ENCODE results near the gene ICA1. TPM values are rescaled to one million over a fixed set of nuclear protein-coding genes. Genes with fewer than 3 reads are reported as not detected.
"Not testable (repeated sequence)": the region's sequence is repeated elsewhere in the genome, so short reads cannot be mapped to it uniquely, and the experiment has no call there.

ICA1 gene
- total RNA-seq, 1 donor: 5.1 TPM

- no peaks in the 10 kb centered on the region for H3K9me3 ChIP-seq (ENCODE audit: low read depth, low read length)
- H3K4me1 ChIP-seq (ENCODE audit: insufficient read depth, low read length): peaks cover 10% of the 10 kb centered on the region
- H3K4me3 ChIP-seq (ENCODE audit: low read length): no peak overlapping the region
- H3K27me3 ChIP-seq (ENCODE audit: insufficient read depth, low read length): no peaks in the 10 kb centered on the region
Measured at GRCh38 chr7:8250547-8250946, 11.4 kb downstream of the ICA1 start.

GRCh38 chr7:8249121-8249520 is 12.8 kb downstream of the ICA1 start:
- Histone ChIP-seq H3K27me3 (ENCODE audit: insufficient read depth, low read length) (no peaks in the 10 kb centered on the region), H3K4me3 (ENCODE audit: low read length) (no peak overlapping the region), H3K4me1 (ENCODE audit: insufficient read depth, low read length) (peaks cover 10% of the 10 kb centered on the region), H3K9me3 (ENCODE audit: low read depth, low read length) (no peaks in the 10 kb centered on the region)

GRCh38 chr7:8246020-8246419 is 15.9 kb downstream of the ICA1 start:
- H3K4me3 ChIP-seq (ENCODE audit: low read length): no peak overlapping the region
- no peaks in the 10 kb centered on the region for H3K27me3 ChIP-seq (ENCODE audit: insufficient read depth, low read length)
- H3K4me1 ChIP-seq (ENCODE audit: insufficient read depth, low read length): peaks cover 10% of the 10 kb centered on the region
- H3K9me3 ChIP-seq (ENCODE audit: low read depth, low read length): no peaks in the 10 kb centered on the region

- H3K4me3 ChIP-seq (ENCODE audit: low read length); H3K4me1 ChIP-seq (ENCODE audit: insufficient read depth, low read length): not testable (repeated sequence)
Measured at GRCh38 chr7:8245032-8245431, 16.9 kb downstream of the ICA1 start.

GRCh38 chr7:8243059-8243458 is 18.9 kb downstream of the ICA1 start:
- H3K4me1 ChIP-seq (ENCODE audit: insufficient read depth, low read length); H3K27me3 ChIP-seq (ENCODE audit: insufficient read depth, low read length); H3K9me3 ChIP-seq (ENCODE audit: low read depth, low read length); H3K4me3 ChIP-seq (ENCODE audit: low read length): not testable (repeated sequence)

More at GRCh38 chr7:8245032-8245431, 16.9 kb downstream of the ICA1 start:
- not testable (repeated sequence) for H3K9me3 ChIP-seq (ENCODE audit: low read depth, low read length); H3K27me3 ChIP-seq (ENCODE audit: insufficient read depth, low read length)

- H3K9me3 ChIP-seq (ENCODE audit: low read depth, low read length); H3K27me3 ChIP-seq (ENCODE audit: insufficient read depth, low read length); H3K4me3 ChIP-seq (ENCODE audit: low read length); H3K4me1 ChIP-seq (ENCODE audit: insufficient read depth, low read length): not testable (repeated sequence)
Measured at GRCh38 chr7:8239702-8240362, 22.1 kb downstream of the ICA1 start.

GRCh38 chr7:8236780-8237407 is 25.1 kb downstream of the ICA1 start:
- Histone ChIP-seq H3K4me1 (ENCODE audit: insufficient read depth, low read length) (no peaks in the 10 kb centered on the region), H3K9me3 (ENCODE audit: low read depth, low read length) (no peaks in the 10 kb centered on the region), H3K4me3 (ENCODE audit: low read length) (no peak overlapping the region), H3K27me3 (ENCODE audit: insufficient read depth, low read length) (peaks cover 3% of the 10 kb centered on the region)

GRCh38 chr7:8232999-8233847 is 28.7 kb downstream of the ICA1 start:
- Histone ChIP-seq H3K4me3 (ENCODE audit: low read length) (no peak overlapping the region), H3K4me1 (ENCODE audit: insufficient read depth, low read length) (no peaks in the 10 kb centered on the region), H3K9me3 (ENCODE audit: low read depth, low read length) (no peaks in the 10 kb centered on the region), H3K27me3 (ENCODE audit: insufficient read depth, low read length) (peaks cover 3% of the 10 kb centered on the region)

- H3K4me3 ChIP-seq (ENCODE audit: low read length): no peak overlapping the region
- H3K9me3 ChIP-seq (ENCODE audit: low read depth, low read length): no peaks in the 10 kb centered on the region
- H3K27me3 ChIP-seq (ENCODE audit: insufficient read depth, low read length): peaks cover 6% of the 10 kb centered on the region
- H3K4me1 ChIP-seq (ENCODE audit: insufficient read depth, low read length): no peaks in the 10 kb centered on the region
Measured at GRCh38 chr7:8229927-8230326, 32.0 kb downstream of the ICA1 start.

GRCh38 chr7:8228766-8229674 is 32.9 kb downstream of the ICA1 start:
- no peaks in the 10 kb centered on the region for H3K9me3 ChIP-seq (ENCODE audit: low read depth, low read length)
- H3K4me3 ChIP-seq (ENCODE audit: low read length): no peak overlapping the region
- H3K27me3 ChIP-seq (ENCODE audit: insufficient read depth, low read length): peaks cover 6% of the 10 kb centered on the region
- no peaks in the 10 kb centered on the region for H3K4me1 ChIP-seq (ENCODE audit: insufficient read depth, low read length)

- Histone ChIP-seq H3K27me3 (ENCODE audit: insufficient read depth, low read length) (peaks cover 6% of the 10 kb centered on the region), H3K4me1 (ENCODE audit: insufficient read depth, low read length) (no peaks in the 10 kb centered on the region), H3K9me3 (ENCODE audit: low read depth, low read length) (no peaks in the 10 kb centered on the region), H3K4me3 (ENCODE audit: low read length) (no peak overlapping the region)
Measured at GRCh38 chr7:8228068-8228467, 33.9 kb downstream of the ICA1 start.

GRCh38 chr7:8227261-8227660 is 34.7 kb downstream of the ICA1 start:
- H3K4me1 ChIP-seq (ENCODE audit: insufficient read depth, low read length): no peaks in the 10 kb centered on the region
- H3K4me3 ChIP-seq (ENCODE audit: low read length): no peak overlapping the region
- peaks cover 6% of the 10 kb centered on the region for H3K27me3 ChIP-seq (ENCODE audit: insufficient read depth, low read length)
- H3K9me3 ChIP-seq (ENCODE audit: low read depth, low read length): no peaks in the 10 kb centered on the region

GRCh38 chr7:8226501-8226900 is 35.5 kb downstream of the ICA1 start:
- Histone ChIP-seq H3K4me3 (ENCODE audit: low read length) (no peak overlapping the region), H3K27me3 (ENCODE audit: insufficient read depth, low read length) (peaks cover 6% of the 10 kb centered on the region), H3K9me3 (ENCODE audit: low read depth, low read length) (no peaks in the 10 kb centered on the region), H3K4me1 (ENCODE audit: insufficient read depth, low read length) (no peaks in the 10 kb centered on the region)

- H3K4me1 ChIP-seq (ENCODE audit: insufficient read depth, low read length): no peaks in the 10 kb centered on the region
- H3K9me3 ChIP-seq (ENCODE audit: low read depth, low read length): no peaks in the 10 kb centered on the region
- peaks cover 6% of the 10 kb centered on the region for H3K27me3 ChIP-seq (ENCODE audit: insufficient read depth, low read length)
- no peak overlapping the region for H3K4me3 ChIP-seq (ENCODE audit: low read length)
Measured at GRCh38 chr7:8221567-8221966, 40.4 kb downstream of the ICA1 start.

GRCh38 chr7:8221101-8221495 is 40.9 kb downstream of the ICA1 start:
- no peak overlapping the region for H3K4me3 ChIP-seq (ENCODE audit: low read length)
- peaks cover 4% of the 10 kb centered on the region for H3K27me3 ChIP-seq (ENCODE audit: insufficient read depth, low read length)
- H3K4me1 ChIP-seq (ENCODE audit: insufficient read depth, low read length): no peaks in the 10 kb centered on the region
- H3K9me3 ChIP-seq (ENCODE audit: low read depth, low read length): no peaks in the 10 kb centered on the region
